ENCODE data around the gene CPEB3. TPM values are rescaled to one million over a fixed set of nuclear protein-coding genes. Genes with fewer than 3 reads are reported as not detected.
A peak's percentile ranks its signal among the peaks of the same experiment; 100 is the strongest.
"Not testable (repeated sequence)": the region's sequence is repeated elsewhere in the genome, so short reads cannot be mapped to it uniquely, and the experiment has no call there.

Gene CPEB3
- polyA plus RNA-seq, 1 donor: 6.1 TPM

- DNase-seq: no peak
Measured at GRCh38 chr10:92267343-92267742, 23.5 kb downstream of the CPEB3 start.

GRCh38 chr10:92265687-92266258 lies 25.1 kb downstream of the CPEB3 start:
- no peak for DNase-seq

GRCh38 chr10:92264249-92264648 lies 26.6 kb downstream of the CPEB3 start:
- no peak for DNase-seq

- no peak for DNase-seq
Measured at GRCh38 chr10:92263396-92263795, 27.5 kb downstream of the CPEB3 start.

- DNase-seq: no peak
Measured at GRCh38 chr10:92248566-92248965, 42.3 kb downstream of the CPEB3 start.

- no peak for DNase-seq
Measured at GRCh38 chr10:92244796-92245195, 46.1 kb downstream of the CPEB3 start.

- peak; percentile 59 for DNase-seq
Measured at GRCh38 chr10:92242910-92243671, 47.8 kb downstream of the CPEB3 start.

- no peak for DNase-seq
Measured at GRCh38 chr10:92242380-92242779, 48.5 kb downstream of the CPEB3 start.

- DNase-seq: no peak
Measured at GRCh38 chr10:92241501-92241900, 49.4 kb downstream of the CPEB3 start.

- peak; percentile 2 for DNase-seq
Measured at GRCh38 chr10:92241158-92241500, 49.7 kb downstream of the CPEB3 start.

GRCh38 chr10:92240289-92241157 lies 50.4 kb downstream of the CPEB3 start:
- peak; percentile 85 for DNase-seq

- peak; percentile 42 for DNase-seq
Measured at GRCh38 chr10:92239600-92240288, 51.1 kb downstream of the CPEB3 start.

GRCh38 chr10:92239151-92239599 lies 51.7 kb downstream of the CPEB3 start:
- DNase-seq: peak; percentile 48

GRCh38 chr10:92238586-92239098 lies 52.2 kb downstream of the CPEB3 start:
- peak; percentile 17 for DNase-seq

- no peak for DNase-seq
Measured at GRCh38 chr10:92238054-92238585, 52.8 kb downstream of the CPEB3 start.

- no peak for DNase-seq
Measured at GRCh38 chr10:92231196-92231595, 59.7 kb downstream of the CPEB3 start.

- no peak for DNase-seq
Measured at GRCh38 chr10:92222603-92223262, 68.1 kb downstream of the CPEB3 start.

GRCh38 chr10:92219559-92219958 lies 71.3 kb downstream of the CPEB3 start:
- DNase-seq: no peak

- no peak for DNase-seq
Measured at GRCh38 chr10:92218569-92218968, 72.3 kb downstream of the CPEB3 start.

- DNase-seq: not testable (repeated sequence)
Measured at GRCh38 chr10:92216608-92217007, 74.3 kb downstream of the CPEB3 start.

- DNase-seq: not testable (repeated sequence)
Measured at GRCh38 chr10:92215222-92215621, 75.7 kb downstream of the CPEB3 start.

GRCh38 chr10:92213049-92213448 lies 77.8 kb downstream of the CPEB3 start:
- DNase-seq: no peak

All from hindlimb muscle (tissue), 1 donor.